Measurements from ENCODE around the gene PRPF6.

DNA sequence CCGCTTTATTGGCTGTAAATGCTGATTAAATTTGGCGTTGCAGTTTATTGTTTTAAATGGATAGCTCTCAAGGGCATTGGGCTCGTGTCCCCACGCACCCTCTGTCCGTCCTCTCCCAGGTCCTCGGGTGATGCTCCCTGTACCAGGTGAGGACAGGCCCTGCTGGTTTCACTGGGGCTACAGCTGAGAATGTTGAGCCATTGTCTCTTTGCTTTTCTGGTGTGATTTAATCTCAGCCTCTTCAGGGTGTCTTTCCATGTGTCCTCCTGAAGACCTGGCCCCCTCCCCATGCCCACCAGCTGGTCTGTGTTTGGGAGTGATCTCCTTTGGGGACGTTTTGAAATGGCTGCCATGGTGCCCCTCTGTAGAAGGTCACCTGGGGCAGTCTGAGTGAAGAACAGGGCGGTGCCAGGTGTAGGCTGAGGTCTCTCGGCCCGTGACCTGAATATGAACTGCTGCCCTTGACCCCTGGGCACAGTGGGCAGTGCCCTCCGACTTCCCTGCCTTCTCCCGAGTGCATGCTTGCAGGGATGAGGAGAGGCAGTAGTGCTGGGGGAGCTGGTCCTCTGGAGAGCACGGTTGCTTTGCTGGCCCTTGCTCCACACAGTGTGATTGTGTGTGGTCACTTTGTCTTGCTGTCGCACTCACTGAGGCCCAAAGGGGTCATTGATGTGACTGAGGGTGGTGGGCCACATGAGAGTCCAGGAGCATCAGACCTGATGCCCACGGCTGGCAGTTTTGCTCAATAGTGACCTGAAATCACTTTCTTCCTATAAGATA is 42.6 kb downstream of the PRPF6 start:
- TF ChIP-seq, protein P1, sequence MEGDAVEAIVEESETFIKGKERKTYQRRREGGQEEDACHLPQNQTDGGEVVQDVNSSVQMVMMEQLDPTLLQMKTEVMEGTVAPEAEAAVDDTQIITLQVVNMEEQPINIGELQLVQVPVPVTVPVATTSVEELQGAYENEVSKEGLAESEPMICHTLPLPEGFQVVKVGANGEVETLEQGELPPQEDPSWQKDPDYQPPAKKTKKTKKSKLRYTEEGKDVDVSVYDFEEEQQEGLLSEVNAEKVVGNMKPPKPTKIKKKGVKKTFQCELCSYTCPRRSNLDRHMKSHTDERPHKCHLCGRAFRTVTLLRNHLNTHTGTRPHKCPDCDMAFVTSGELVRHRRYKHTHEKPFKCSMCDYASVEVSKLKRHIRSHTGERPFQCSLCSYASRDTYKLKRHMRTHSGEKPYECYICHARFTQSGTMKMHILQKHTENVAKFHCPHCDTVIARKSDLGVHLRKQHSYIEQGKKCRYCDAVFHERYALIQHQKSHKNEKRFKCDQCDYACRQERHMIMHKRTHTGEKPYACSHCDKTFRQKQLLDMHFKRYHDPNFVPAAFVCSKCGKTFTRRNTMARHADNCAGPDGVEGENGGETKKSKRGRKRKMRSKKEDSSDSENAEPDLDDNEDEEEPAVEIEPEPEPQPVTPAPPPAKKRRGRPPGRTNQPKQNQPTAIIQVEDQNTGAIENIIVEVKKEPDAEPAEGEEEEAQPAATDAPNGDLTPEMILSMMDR (IDR thresholded peaks at IDR 0.05) = no peak
- TF ChIP-seq EZH2 (IDR thresholded peaks at IDR 0.05; ENCODE audit: borderline replicate concordance, insufficient read depth, low read depth, low read length, poor library complexity, severe bottlenecking) = no peak
